NB4 (cell line): ENCODE data around the gene ABHD17C.

Experiments
- CTCF ChIP-seq: IDR thresholded peaks from one replicate; pipeline ENCODE4 v1.5.1; 2012; ENCODE audit warnings: low read depth, low read length
- MAX ChIP-seq: IDR thresholded peaks from 2 replicates; pipeline ENCODE4 v1.6.1; 2011; ENCODE audit warnings: low read depth, low read length
- MYC ChIP-seq: IDR thresholded peaks from 2 replicates; pipeline ENCODE4 v1.6.1; 2011; ENCODE audit warnings: low read depth, low read length
- POLR2A ChIP-seq: IDR thresholded peaks from 2 replicates; pipeline ENCODE4 v1.6.1; 2011; ENCODE audit warnings: mild to moderate bottlenecking; ENCODE audit not compliant: insufficient read length; ENCODE audit errors: extremely low read depth

- TF ChIP-seq CTCF, result no peak
- TF ChIP-seq POLR2A, result no peak
- no peak for TF ChIP-seq MYC
- TF ChIP-seq MAX, result no peak
Observed at GRCh38 chr15:80701676-80702311, 6.7 kb downstream of the ABHD17C start.
